SIG-M5 treated with dmso at 0.1 percent for 504 hours (cell line): ENCODE results near the gene NMBR.
"Not testable (repeated sequence)": the region's sequence is repeated elsewhere in the genome, so short reads cannot be mapped to it uniquely, and the experiment has no call there.

Experiments used
- DNase-seq: peaks from one replicate; lab custom pipeline; 2025; ENCODE audit not compliant: unreplicated experiment; lab: John Stamatoyannopoulos, UW

NMBR gene

GRCh38 chr6:142146828-142147662 lies at the start of gene NMBR, which contains the start of gene VTA1:
Gene NMBR (minus strand): TSS chr6:142147122. CDS start chr6:142088658, 58,464 bp downstream.
Gene VTA1 (plus strand): TSS chr6:142147263. CDS start chr6:142147288, 25 bp downstream.
- peak; percentile 97 for DNase-seq

GRCh38 chr6:142195862-142196541 lies 49.1 kb upstream of the NMBR start:
- DNase-seq: no peak

GRCh38 chr6:142193621-142194020 lies 46.7 kb upstream of the NMBR start:
- DNase-seq: no peak

GRCh38 chr6:142192343-142192742 lies 45.4 kb upstream of the NMBR start:
- DNase-seq: no peak

- no peak for DNase-seq
Observed at GRCh38 chr6:142189057-142189456, 42.1 kb upstream of the NMBR start.

- DNase-seq: not testable (repeated sequence)
Observed at GRCh38 chr6:142188341-142188740, 41.4 kb upstream of the NMBR start.

GRCh38 chr6:142187209-142187608 lies 40.3 kb upstream of the NMBR start:
- DNase-seq: no peak

GRCh38 chr6:142185641-142186040 lies 38.7 kb upstream of the NMBR start:
- DNase-seq: no peak

GRCh38 chr6:142184307-142184706 lies 37.4 kb upstream of the NMBR start:
- no peak for DNase-seq

GRCh38 chr6:142183351-142183750 lies 36.4 kb upstream of the NMBR start:
- no peak for DNase-seq

- no peak for DNase-seq
Observed at GRCh38 chr6:142182004-142182403, 35.1 kb upstream of the NMBR start.

GRCh38 chr6:142178129-142178528 lies 31.2 kb upstream of the NMBR start:
- no peak for DNase-seq

- DNase-seq: no peak
Observed at GRCh38 chr6:142174703-142175102, 27.8 kb upstream of the NMBR start.

- no peak for DNase-seq
Observed at GRCh38 chr6:142173980-142174379, 27.1 kb upstream of the NMBR start.

- DNase-seq: no peak
Observed at GRCh38 chr6:142172758-142173157, 25.8 kb upstream of the NMBR start.

- no peak for DNase-seq
Observed at GRCh38 chr6:142171351-142171750, 24.4 kb upstream of the NMBR start.

GRCh38 chr6:142167486-142167885 lies 20.6 kb upstream of the NMBR start:
- no peak for DNase-seq

GRCh38 chr6:142167071-142167470 lies 20.1 kb upstream of the NMBR start:
- DNase-seq: no peak

- DNase-seq: no peak
Observed at GRCh38 chr6:142165227-142165626, 18.3 kb upstream of the NMBR start.

- no peak for DNase-seq
Observed at GRCh38 chr6:142162780-142163179, 15.9 kb upstream of the NMBR start.

- DNase-seq: not testable (repeated sequence)
Observed at GRCh38 chr6:142156758-142157068, 9.8 kb upstream of the NMBR start.
